Liver (tissue), 9 donors: Measurements from ENCODE around the gene OR52R1. TPM values are rescaled to one million over a fixed set of nuclear protein-coding genes. Genes with fewer than 3 reads are reported as not detected.
A peak's percentile ranks its signal among the peaks of the same experiment; 100 is the strongest.

Experiments used
- DNase-seq: peaks from one replicate; pipeline ENCODE4 v3.0.0-alpha.2; 2017; ENCODE audit warnings: low spot score
- H3K27ac ChIP-seq, 2 donors: one replicate each; pipeline ENCODE4 v1.7.0; 2013; ENCODE audit warnings: inconsistent platforms in 2 of 2, low read length in 2 of 2, control low read depth in 1 of 2, low read depth in 1 of 2, mild to moderate bottlenecking in 1 of 2
- H3K27me3 ChIP-seq, 4 donors: one replicate each; pipeline versions ENCODE4 v1.6.1 to v1.7.0; 2013; ENCODE audit warnings: low read length in 3 of 4, inconsistent platforms in 1 of 4, mild to moderate bottlenecking in 1 of 4, moderate library complexity in 1 of 4; ENCODE audit not compliant: control insufficient read depth in 4 of 4, insufficient read depth in 4 of 4
- H3K36me3 ChIP-seq, 4 donors: one replicate each; pipeline versions ENCODE4 v1.6.1 to v1.7.0; 2013; ENCODE audit warnings: low read length in 3 of 4, mild to moderate bottlenecking in 3 of 4, low read depth in 1 of 4, moderate library complexity in 1 of 4; ENCODE audit not compliant: control insufficient read depth in 4 of 4, insufficient read depth in 3 of 4
- H3K4me1 ChIP-seq, 4 donors: one replicate each; pipeline versions ENCODE4 v1.6.1 to v1.7.0; 2013; ENCODE audit warnings: low read length in 3 of 4, mild to moderate bottlenecking in 3 of 4, moderate library complexity in 1 of 4; ENCODE audit not compliant: control insufficient read depth in 4 of 4, insufficient read depth in 4 of 4
- H3K4me3 ChIP-seq, 3 donors: one replicate each; pipeline versions ENCODE4 v1.6.1 to v1.7.0; 2013; ENCODE audit warnings: low read length in 3 of 3, control low read depth in 1 of 3, low read depth in 1 of 3, mild to moderate bottlenecking in 1 of 3
- H3K9ac ChIP-seq, 2 donors: one replicate each; pipeline ENCODE4 v1.7.0; 2013; ENCODE audit warnings: low read length in 2 of 2, mild to moderate bottlenecking in 2 of 2, moderate library complexity in 2 of 2, control low read depth in 1 of 2, low read depth in 1 of 2
- H3K9me3 ChIP-seq, 4 donors: one replicate each; pipeline versions ENCODE4 v1.6.1 to v1.7.0; 2013; ENCODE audit warnings: low read length in 3 of 4; ENCODE audit not compliant: control insufficient read depth in 4 of 4
- EGR1 ChIP-seq, 2 donors: IDR thresholded peaks; 2 replicates each; pipeline ENCODE4 v1.6.1; 2016 to 2018; ENCODE audit warnings: antibody characterized with exemption in 2 of 2, low read depth in 2 of 2
- FOXA1 ChIP-seq: IDR thresholded peaks from 2 replicates; pipeline ENCODE4 v1.6.1; 2016; ENCODE audit warnings: antibody characterized with exemption
- FOXA2 ChIP-seq: IDR thresholded peaks from 2 replicates; pipeline ENCODE4 v1.6.1; 2016; ENCODE audit warnings: antibody characterized with exemption
- GABPA ChIP-seq, 2 donors: IDR thresholded peaks in 1 of 2; conservative IDR thresholded peaks in 1 of 2; 2 replicates each; pipeline ENCODE4 v1.6.1; 2016; ENCODE audit warnings: antibody characterized with exemption in 2 of 2, mild to moderate bottlenecking in 1 of 2, moderate library complexity in 1 of 2
- HNF4A ChIP-seq, 2 donors: conservative IDR thresholded peaks; 2 replicates each; pipeline ENCODE4 v1.6.1; 2016; ENCODE audit warnings: antibody characterized with exemption in 2 of 2, mild to moderate bottlenecking in 2 of 2
- HNF4G ChIP-seq: IDR thresholded peaks from 2 replicates; pipeline ENCODE4 v1.6.1; 2016; ENCODE audit warnings: antibody characterized with exemption
- JUND ChIP-seq, 2 donors: IDR thresholded peaks; 2 replicates each; pipeline ENCODE4 v1.6.1; 2016; ENCODE audit warnings: antibody characterized with exemption in 2 of 2
- NR2F2 ChIP-seq: IDR thresholded peaks from 2 replicates; pipeline ENCODE4 v1.6.1; 2016; ENCODE audit warnings: antibody characterized with exemption
- RAD21 ChIP-seq, 2 donors: IDR thresholded peaks; 2 replicates each; pipeline ENCODE4 v1.6.1; 2016; ENCODE audit warnings: antibody characterized with exemption in 2 of 2, mild to moderate bottlenecking in 2 of 2
- RXRA ChIP-seq, 2 donors: IDR thresholded peaks; 2 replicates each; pipeline ENCODE4 v1.6.1; 2017 to 2018; ENCODE audit warnings: antibody characterized with exemption in 2 of 2, mild to moderate bottlenecking in 1 of 2
- SP1 ChIP-seq: IDR thresholded peaks from 2 replicates; pipeline ENCODE4 v1.6.1; 2018; ENCODE audit warnings: antibody characterized with exemption, mild to moderate bottlenecking
- TAF1 ChIP-seq: conservative IDR thresholded peaks from 2 replicates; pipeline ENCODE4 v1.6.1; 2016; ENCODE audit warnings: antibody characterized with exemption, mild to moderate bottlenecking
- YY1 ChIP-seq: IDR thresholded peaks from 2 replicates; pipeline ENCODE4 v1.6.1; 2016; ENCODE audit warnings: antibody characterized with exemption, mild to moderate bottlenecking
- WGBS: extraction: QIAGEN DNeasy Blood & Tissue Kit; methylation state at CpG from one replicate; pipeline ENCODE4 v1.1.7; 2013; 5-methylcytosine and 5-hydroxymethylcytosine counted together
- polyA plus RNA-seq, 2 donors: library from polyadenylated mRNA; stranded (reverse) in 1 of 2; unstranded in 1 of 2; fragments of 200-250 nt in 1 of 2; fragments of >200 nt in 1 of 2; fragmentation: Nextera tagmentation in 1 of 2; extraction: Ambion mirVana in 1 of 2; gene quantifications; one replicate each; pipeline versions ENCODE4 v1.2.1 to v1.2.3, GENCODE V29; 2013 to 2015
- total RNA-seq, 2 donors: library from RNA; depleted of rRNA; stranded (reverse); fragments of >200 nt; gene quantifications; one replicate each; pipeline ENCODE4 v1.2.3, GENCODE V29; 2014
- TF ChIP-seq, protein P1 (sequence below): IDR thresholded peaks from 2 replicates; pipeline ENCODE4 v1.6.1; 2016; ENCODE audit warnings: antibody characterized with exemption
- TF ChIP-seq, protein P2 (sequence below): IDR thresholded peaks from 2 replicates; pipeline ENCODE4 v1.6.1; 2016; ENCODE audit warnings: antibody characterized with exemption
- TF ChIP-seq, protein P3 (sequence below): IDR thresholded peaks from 2 replicates; pipeline ENCODE4 v1.6.1; 2016; ENCODE audit warnings: antibody characterized with exemption
- TF ChIP-seq, protein P4 (sequence below): fragments of 150-350 bp; IDR thresholded peaks from 2 replicates; pipeline ENCODE4 v1.5.1; 2017; ENCODE audit warnings: improper control_type of control experiment, low read depth, low read length; ENCODE audit not compliant: missing input control
- TF ChIP-seq, protein P5 (sequence below): IDR thresholded peaks from 2 replicates; pipeline ENCODE4 v1.6.1; 2016; ENCODE audit warnings: antibody characterized with exemption, mild to moderate bottlenecking
- donor health status: healthy.
- donor health status: healthy.
- donor health status: healthy.
- donor health status: healthy.
- donor health status: healthy.

Gene OR52R1
- total and polyA plus RNA-seq, 4 donors, result not detected

DNA sequence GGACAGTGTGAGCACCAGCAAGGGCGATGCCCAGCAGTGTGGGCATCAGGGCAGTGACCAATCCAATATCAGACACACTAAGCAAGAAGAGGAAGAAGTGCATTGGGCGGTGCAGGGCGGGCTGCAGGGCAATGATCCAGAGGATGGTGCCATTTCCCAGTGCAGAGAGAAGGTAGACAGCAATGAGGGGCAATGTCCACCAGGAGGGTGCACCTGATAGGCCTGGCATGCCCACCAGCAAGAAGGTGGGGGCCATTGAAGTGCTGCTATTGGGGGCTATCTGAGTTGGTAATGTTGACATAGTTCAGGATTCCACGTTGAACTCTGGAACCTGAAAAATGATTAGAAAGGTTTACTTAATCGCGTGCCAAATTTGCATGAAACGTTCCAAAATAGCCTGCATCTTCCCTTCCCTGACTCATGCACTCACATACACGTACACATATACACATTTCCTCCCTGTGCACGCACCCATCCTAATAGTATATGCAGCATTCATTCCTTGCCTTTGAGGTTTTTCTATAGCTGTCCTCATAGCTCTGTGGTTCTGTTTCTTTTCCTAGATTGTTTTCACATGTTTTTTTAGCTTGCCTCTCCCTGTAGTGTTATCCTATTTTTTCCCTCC lies 44.8 kb upstream of the OR52R1 start, which contains the start of gene OR51S1:
Gene OR51S1 (minus strand): TSS at position 301 of the 625 bp plus-strand sequence. CDS start 0 bp downstream, at position 301.
- Histone ChIP-seq H3K36me3 (no peaks in the 10 kb centered on the region), H3K4me1 (peaks cover 0 to 12% (median 0%) of the 10 kb centered on the region in 4 donors), H3K9me3 (no peaks in the 10 kb centered on the region), H3K4me3 (no peak within 1 kb of the TSS), H3K27ac (no peak within 1 kb of the TSS), H3K9ac (no peak within 1 kb of the TSS), H3K27me3 (peaks cover 0 to 2% (median 0%) of the 10 kb centered on the region in 4 donors)
- whole genome bisulfite sequencing, result 48% methylated on average over 9 of the region's 9 CpGs
- TF ChIP-seq HNF4A (conservative IDR thresholded peaks at IDR 0.05) (peak in 1 of 2 donors; percentile 15), SP1 (no peak), RXRA (IDR thresholded peaks at IDR 0.05) (no peak), FOXA1 (no peak)
- DNase-seq, result no peak

DNA sequence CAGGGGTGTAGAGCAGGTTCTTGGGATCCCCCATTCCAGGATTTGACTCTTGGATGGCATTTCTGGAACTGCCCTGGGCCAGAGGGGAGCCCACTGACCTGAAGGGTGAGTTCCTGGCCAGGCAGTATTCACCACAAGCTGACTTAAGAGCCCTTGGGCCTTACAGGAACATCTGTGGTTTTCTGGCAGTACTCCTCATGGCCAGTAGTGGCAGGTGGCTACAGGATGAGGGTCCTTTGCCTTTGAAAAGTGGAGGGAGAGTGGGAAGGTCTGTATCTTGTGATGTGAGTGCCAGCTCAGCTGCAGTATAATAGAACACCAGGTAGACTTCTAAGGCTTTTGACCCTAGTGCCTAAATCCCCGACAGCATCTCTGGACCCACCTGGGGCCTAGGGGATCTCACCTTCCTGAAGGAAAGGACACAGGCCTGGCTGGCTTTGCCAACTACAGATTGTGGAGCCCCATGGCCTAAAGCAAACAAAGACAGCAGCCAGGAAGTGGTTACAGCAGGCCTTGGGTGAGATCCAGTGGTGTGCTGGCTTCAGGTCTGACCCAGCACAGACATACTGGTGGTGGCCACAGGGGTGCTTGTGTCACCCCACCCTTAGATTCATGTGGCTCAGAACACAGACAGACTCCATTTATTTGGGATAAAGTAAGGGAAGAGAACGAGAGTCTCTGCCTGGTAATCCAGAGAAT lies 35.8 kb upstream of the OR52R1 start:
- Histone ChIP-seq H3K27ac (no peak overlapping the region), H3K36me3 (no peaks in the 10 kb centered on the region), H3K9me3 (no peaks in the 10 kb centered on the region), H3K27me3 (no peaks in the 10 kb centered on the region), H3K4me1 (no peaks in the 10 kb centered on the region), H3K9ac (no peak overlapping the region), H3K4me3 (no peak overlapping the region)
- no peak for DNase-seq
- no peak for TF ChIP-seq GABPA (IDR thresholded peaks at IDR 0.05 in 1 of 2, conservative IDR thresholded peaks at IDR 0.05 in 1 of 2)
- TF ChIP-seq NR2F2, result no peak
- TF ChIP-seq, protein P1, sequence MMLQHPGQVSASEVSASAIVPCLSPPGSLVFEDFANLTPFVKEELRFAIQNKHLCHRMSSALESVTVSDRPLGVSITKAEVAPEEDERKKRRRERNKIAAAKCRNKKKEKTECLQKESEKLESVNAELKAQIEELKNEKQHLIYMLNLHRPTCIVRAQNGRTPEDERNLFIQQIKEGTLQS, result no peak
- 83% methylated on average over 2 of the region's 2 CpGs for WGBS

DNA sequence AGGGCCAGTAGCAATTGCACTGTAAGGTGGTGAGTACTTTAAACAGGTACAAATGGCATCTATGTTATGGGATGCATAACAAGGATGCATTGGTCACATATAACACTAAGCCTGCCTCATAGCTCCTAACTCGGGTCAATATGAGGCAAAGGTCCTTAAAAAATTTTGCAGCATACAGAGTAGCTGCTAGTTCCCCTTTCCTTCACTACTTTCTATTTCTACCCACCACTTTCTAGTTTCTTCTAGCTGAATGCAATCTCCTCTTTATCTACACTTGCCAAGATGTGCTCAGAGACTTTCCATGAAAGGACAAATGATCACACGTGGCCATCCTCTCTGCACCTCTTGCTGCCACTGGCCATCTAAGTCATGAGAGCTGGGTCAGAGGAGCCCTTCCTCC lies 26.7 kb upstream of the OR52R1 start:
- no peak overlapping the region for H3K9ac ChIP-seq
- WGBS, result 36% methylated on average over 2 of the region's 2 CpGs
- no peak overlapping the region for H3K27ac ChIP-seq
- H3K4me3 ChIP-seq, result no peak overlapping the region
- H3K36me3 ChIP-seq, result no peaks in the 10 kb centered on the region
- TF ChIP-seq RAD21 (IDR thresholded peaks at IDR 0.05) (no peak), EGR1 (IDR thresholded peaks at IDR 0.05; ENCODE audit: low read depth in 2 of 2) (no peak), RXRA (IDR thresholded peaks at IDR 0.05) (no peak), FOXA2 (no peak), HNF4G (no peak), SP1 (no peak), JUND (IDR thresholded peaks at IDR 0.05) (no peak), TAF1 (no peak), GABPA (IDR thresholded peaks at IDR 0.05 in 1 of 2, conservative IDR thresholded peaks at IDR 0.05 in 1 of 2) (no peak), YY1 (no peak), NR2F2 (no peak), FOXA1 (no peak), HNF4A (conservative IDR thresholded peaks at IDR 0.05) (no peak)
- TF ChIP-seq, protein P1, result no peak
- TF ChIP-seq, protein P2, sequence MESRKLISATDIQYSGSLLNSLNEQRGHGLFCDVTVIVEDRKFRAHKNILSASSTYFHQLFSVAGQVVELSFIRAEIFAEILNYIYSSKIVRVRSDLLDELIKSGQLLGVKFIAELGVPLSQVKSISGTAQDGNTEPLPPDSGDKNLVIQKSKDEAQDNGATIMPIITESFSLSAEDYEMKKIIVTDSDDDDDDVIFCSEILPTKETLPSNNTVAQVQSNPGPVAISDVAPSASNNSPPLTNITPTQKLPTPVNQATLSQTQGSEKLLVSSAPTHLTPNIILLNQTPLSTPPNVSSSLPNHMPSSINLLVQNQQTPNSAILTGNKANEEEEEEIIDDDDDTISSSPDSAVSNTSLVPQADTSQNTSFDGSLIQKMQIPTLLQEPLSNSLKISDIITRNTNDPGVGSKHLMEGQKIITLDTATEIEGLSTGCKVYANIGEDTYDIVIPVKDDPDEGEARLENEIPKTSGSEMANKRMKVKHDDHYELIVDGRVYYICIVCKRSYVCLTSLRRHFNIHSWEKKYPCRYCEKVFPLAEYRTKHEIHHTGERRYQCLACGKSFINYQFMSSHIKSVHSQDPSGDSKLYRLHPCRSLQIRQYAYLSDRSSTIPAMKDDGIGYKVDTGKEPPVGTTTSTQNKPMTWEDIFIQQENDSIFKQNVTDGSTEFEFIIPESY, result no peak
- TF ChIP-seq, protein P3, sequence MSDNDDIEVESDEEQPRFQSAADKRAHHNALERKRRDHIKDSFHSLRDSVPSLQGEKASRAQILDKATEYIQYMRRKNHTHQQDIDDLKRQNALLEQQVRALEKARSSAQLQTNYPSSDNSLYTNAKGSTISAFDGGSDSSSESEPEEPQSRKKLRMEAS, result no peak
- TF ChIP-seq, protein P4, sequence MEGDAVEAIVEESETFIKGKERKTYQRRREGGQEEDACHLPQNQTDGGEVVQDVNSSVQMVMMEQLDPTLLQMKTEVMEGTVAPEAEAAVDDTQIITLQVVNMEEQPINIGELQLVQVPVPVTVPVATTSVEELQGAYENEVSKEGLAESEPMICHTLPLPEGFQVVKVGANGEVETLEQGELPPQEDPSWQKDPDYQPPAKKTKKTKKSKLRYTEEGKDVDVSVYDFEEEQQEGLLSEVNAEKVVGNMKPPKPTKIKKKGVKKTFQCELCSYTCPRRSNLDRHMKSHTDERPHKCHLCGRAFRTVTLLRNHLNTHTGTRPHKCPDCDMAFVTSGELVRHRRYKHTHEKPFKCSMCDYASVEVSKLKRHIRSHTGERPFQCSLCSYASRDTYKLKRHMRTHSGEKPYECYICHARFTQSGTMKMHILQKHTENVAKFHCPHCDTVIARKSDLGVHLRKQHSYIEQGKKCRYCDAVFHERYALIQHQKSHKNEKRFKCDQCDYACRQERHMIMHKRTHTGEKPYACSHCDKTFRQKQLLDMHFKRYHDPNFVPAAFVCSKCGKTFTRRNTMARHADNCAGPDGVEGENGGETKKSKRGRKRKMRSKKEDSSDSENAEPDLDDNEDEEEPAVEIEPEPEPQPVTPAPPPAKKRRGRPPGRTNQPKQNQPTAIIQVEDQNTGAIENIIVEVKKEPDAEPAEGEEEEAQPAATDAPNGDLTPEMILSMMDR, result no peak
- TF ChIP-seq, protein P5, sequence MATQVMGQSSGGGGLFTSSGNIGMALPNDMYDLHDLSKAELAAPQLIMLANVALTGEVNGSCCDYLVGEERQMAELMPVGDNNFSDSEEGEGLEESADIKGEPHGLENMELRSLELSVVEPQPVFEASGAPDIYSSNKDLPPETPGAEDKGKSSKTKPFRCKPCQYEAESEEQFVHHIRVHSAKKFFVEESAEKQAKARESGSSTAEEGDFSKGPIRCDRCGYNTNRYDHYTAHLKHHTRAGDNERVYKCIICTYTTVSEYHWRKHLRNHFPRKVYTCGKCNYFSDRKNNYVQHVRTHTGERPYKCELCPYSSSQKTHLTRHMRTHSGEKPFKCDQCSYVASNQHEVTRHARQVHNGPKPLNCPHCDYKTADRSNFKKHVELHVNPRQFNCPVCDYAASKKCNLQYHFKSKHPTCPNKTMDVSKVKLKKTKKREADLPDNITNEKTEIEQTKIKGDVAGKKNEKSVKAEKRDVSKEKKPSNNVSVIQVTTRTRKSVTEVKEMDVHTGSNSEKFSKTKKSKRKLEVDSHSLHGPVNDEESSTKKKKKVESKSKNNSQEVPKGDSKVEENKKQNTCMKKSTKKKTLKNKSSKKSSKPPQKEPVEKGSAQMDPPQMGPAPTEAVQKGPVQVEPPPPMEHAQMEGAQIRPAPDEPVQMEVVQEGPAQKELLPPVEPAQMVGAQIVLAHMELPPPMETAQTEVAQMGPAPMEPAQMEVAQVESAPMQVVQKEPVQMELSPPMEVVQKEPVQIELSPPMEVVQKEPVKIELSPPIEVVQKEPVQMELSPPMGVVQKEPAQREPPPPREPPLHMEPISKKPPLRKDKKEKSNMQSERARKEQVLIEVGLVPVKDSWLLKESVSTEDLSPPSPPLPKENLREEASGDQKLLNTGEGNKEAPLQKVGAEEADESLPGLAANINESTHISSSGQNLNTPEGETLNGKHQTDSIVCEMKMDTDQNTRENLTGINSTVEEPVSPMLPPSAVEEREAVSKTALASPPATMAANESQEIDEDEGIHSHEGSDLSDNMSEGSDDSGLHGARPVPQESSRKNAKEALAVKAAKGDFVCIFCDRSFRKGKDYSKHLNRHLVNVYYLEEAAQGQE, result no peak
- no peaks in the 10 kb centered on the region for H3K4me1 ChIP-seq
- no peaks in the 10 kb centered on the region for H3K9me3 ChIP-seq
- DNase-seq, result no peak
- H3K27me3 ChIP-seq, result peaks cover 0 to 4% (median 0%) of the 10 kb centered on the region in 4 donors
